Activated B cell treated with CpG ODN at 0.5 μM for 24 hours (primary cell): ENCODE data around the gene SPATA24. TPM values are rescaled to one million over a fixed set of nuclear protein-coding genes. Genes with fewer than 3 reads are reported as not detected.

Experiments
- total RNA-seq: library from RNA; stranded (reverse); gene quantifications from 2 replicates; pipeline ENCODE4 v1.2.3, GENCODE V29; 2022

SPATA24 gene
- total RNA-seq, 1 donor from 2014 or later = 6.4 TPM

Other genes starting within 250 kb of the SPATA24 start
- 16.1 and 22.0 TPM in 2 replicates for gene SIL1, start 205.7 kb downstream of the SPATA24 start, total RNA-seq
- 242 and 294 TPM in 2 replicates for gene MATR3, start 110.3 kb downstream of the SPATA24 start, total RNA-seq
- gene PAIP2, start 62.2 kb downstream of the SPATA24 start, total RNA-seq = 79.7 and 80.8 TPM in 2 replicates
- gene SLC23A1, start 20.8 kb downstream of the SPATA24 start, total RNA-seq = 1.4 and 1.8 TPM in 2 replicates
- gene MZB1, start 14.2 kb downstream of the SPATA24 start, total RNA-seq = 47.1 and 50.5 TPM in 2 replicates
- 3.5 and 3.6 TPM in 2 replicates for gene PROB1, start 9.0 kb downstream of the SPATA24 start, total RNA-seq
- 9.1 and 9.6 TPM in 2 replicates for gene DNAJC18, start 35.4 kb upstream of the SPATA24 start, total RNA-seq
- gene ECSCR, start 58.7 kb upstream of the SPATA24 start, total RNA-seq = not detected in 2 replicates
- not detected in 2 replicates for gene SMIM33, start 66.9 kb upstream of the SPATA24 start, total RNA-seq
- 0.91 and 1.1 TPM in 2 replicates for gene STING1, start 78.7 kb upstream of the SPATA24 start, total RNA-seq
- 152 and 172 TPM in 2 replicates for gene UBE2D2, start 157.2 kb upstream of the SPATA24 start, total RNA-seq
- 94.9 and 115 TPM in 2 replicates for gene CXXC5, start 244.3 kb upstream of the SPATA24 start, total RNA-seq